NCI-H1694 treated with DMSO at 0.1 percent for 48 hours (cell line): ENCODE measurements around the gene PRKCH.
"Not testable (repeated sequence)": the region's sequence is repeated elsewhere in the genome, so short reads cannot be mapped to it uniquely, and the experiment has no call there.

Experiments used
- DNase-seq: peaks from one replicate; lab custom pipeline; 2025; lab: John Stamatoyannopoulos, UW

The PRKCH gene

GRCh38 chr14:61308198-61308597 lies 13.2 kb upstream of the PRKCH start:
- DNase-seq, result no peak

- not testable (repeated sequence) for DNase-seq
Measured at GRCh38 chr14:61308701-61309100, 12.7 kb upstream of the PRKCH start.

DNA sequence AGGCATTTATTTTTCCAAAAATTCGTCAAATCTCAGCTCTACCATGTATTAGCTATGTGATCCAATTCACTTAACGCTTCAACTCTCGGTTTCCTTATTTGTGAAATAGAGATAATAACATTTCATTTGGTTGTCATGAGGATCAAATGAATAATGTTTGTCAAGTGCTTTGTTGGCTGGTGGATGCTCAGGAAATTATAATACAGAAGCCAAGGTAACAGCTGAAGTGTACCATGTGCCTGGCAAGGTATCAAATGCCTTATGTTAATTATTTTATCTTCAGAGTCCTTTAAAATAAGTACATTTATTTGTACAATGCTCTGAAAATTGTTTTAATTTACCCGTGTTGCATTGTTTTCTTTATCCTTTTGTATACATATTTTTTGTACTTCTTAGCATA lies 6.1 kb upstream of the PRKCH start:
- peak; percentile 33 for DNase-seq

DNA sequence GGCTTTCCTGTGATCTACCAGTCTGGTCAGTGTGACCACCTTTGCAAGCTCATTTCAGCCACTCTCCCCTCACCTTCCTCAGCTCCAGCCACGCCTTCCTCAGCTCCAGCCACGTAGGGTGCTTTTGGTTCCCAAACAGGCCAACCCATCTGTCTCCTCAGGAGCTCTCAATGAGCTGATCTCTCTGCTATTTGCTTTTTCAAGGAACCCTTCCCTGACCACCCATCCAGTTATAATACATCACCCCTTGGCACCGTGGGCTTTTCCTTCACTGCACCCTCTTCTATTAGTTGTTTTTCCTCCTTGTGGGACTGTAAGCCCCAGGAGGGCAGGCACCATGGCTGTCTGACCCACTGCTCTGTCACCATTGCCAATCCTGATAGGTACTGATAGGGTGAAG lies 2.3 kb upstream of the PRKCH start:
- no peak for DNase-seq

GRCh38 chr14:61319706-61320105 lies 1.7 kb upstream of the PRKCH start:
- DNase-seq, result no peak

GRCh38 chr14:61320170-61320569 lies 1.2 kb upstream of the PRKCH start:
- not testable (repeated sequence) for DNase-seq

GRCh38 chr14:61320806-61321384 lies 484 bp upstream of the PRKCH start:
- DNase-seq, result no peak

- DNase-seq, result no peak
Measured at GRCh38 chr14:61322011-61322798, 826 bp downstream of the PRKCH start.

GRCh38 chr14:61322799-61323290 lies 1.5 kb downstream of the PRKCH start:
- peak; percentile 10 for DNase-seq

- no peak for DNase-seq
Measured at GRCh38 chr14:61323970-61324369, 2.6 kb downstream of the PRKCH start.

DNA sequence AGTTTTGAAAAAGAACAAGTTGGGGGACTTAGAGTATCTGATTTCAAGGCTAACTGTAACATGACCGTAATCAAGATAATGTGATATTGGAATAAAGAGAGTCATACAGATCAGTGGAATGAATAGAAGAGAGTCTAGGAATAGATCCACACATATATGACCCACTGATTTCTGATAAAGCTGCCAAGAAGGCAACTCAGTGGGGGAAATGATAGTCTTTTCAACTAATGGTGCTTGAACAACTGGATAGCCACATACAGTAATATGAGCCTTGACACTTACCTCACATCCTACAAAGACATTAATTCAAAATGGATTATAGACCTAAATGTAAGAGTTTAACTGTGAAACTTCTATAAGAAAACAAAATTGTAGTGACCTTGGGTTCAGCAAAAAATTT lies 3.8 kb downstream of the PRKCH start:
- DNase-seq, result no peak

DNA sequence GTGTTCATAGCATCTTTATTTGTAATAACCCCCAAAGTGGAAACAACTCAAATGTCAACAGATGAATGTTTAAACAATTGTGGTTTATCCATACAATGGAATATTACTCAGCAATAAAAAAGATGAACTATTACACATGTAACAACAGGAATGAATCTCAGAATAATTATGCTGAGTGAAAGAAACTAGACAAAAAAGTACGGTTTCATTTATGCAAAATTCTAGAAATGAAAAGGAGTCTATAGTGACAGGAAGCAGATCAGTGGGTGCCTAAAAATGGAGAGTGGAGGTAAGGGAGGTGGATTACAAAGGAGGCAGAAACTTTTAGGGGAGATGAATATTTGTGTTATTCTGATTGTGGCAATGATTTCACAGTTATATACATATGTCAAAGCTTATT lies 4.8 kb downstream of the PRKCH start:
- no peak for DNase-seq

DNA sequence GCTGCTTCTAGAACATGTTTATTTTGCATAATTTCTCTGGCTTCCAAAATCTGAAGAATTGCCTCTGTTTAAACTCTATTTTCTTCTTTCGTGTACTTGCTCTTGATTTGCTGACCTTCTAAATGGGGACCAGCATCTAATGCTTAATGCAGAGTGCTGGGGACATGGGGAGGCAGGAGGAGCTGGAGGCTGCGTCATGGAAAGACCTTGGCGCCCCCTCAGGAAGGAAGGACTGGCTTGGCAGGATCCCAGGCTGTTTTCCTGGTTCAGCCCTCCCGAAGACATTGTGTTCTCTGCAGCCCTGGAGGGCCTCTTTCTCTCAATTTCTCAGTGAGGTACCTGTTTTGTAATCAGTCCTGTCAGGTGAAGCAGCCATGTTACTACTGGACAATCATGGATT lies 5.5 kb downstream of the PRKCH start:
- no peak for DNase-seq

DNA sequence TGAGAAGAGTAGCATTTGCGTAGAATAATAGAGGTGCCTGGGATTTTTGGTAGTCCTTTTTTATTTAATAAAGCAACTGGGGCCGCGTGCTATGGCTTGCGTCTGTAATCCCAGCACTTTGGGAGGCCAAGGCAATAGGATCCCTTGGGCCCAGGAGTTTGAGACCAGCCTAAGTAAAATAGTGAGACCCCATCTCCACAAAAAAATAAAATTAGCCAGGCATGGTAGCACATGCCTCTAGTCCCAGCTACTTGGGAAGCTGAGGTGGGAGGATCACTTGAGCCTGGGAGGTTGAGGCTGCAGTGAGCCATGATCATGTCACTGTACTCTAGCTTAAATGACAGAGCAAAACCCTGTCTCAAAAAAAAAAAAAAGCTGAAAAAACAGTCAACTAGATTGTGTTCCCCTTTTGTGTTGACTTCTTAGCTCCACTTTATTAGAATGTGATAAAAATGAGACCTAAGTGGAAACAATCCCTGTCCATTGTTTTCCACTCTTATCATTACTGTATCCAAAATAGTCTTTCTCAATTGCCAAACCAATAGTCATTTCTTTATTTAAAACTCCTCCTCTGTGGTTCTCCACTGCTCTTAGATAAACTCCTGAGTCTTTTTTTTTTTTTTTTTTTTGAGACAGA lies 7.4 kb downstream of the PRKCH start:
- no peak for DNase-seq

DNA sequence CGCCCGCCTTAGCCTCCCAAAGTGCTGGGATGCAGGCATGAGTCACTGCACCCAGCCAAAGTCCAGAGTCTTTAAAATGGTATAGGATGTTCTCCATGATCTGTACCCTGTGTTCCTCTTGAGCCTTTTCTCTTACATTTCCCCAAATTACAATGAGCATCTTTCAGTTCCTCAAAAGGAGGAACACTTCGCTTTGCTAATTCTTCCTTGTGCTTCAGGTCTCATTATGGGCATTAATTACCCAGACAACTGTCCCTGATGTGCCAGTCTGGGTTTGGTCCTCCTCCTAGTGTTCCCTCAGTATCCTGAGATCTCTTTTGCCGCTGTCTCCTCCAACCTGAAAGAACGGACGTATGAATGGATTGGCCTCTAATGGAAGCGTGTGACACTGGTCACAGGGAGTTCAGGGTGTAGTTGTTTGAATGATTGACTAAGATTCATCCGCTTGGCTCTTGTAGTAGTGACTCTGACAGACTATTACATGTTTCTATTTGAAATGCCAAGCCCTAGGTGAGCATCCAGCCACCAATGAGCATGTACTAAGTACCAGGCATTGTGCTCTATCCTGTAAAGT lies 8.2 kb downstream of the PRKCH start:
- no peak for DNase-seq

DNA sequence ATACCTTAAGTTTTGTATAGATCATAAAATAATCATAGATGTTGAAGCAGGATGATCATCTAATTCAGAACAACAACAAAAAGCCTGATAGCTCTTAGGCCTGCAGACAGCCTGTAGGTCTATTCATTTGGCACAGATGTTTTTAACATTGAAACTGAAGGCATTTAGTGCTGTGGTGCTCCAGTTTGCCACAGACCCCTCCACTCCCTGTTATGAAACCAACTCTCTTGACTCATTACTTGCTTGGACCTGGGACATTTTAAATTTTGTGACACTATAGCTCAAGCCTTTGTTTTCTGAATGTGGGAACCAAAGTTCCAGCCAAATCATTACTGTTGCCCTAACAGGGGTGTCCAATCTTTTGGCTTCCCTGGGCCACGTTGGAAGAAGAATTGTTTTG lies 9.1 kb downstream of the PRKCH start:
- DNase-seq, result no peak

DNA sequence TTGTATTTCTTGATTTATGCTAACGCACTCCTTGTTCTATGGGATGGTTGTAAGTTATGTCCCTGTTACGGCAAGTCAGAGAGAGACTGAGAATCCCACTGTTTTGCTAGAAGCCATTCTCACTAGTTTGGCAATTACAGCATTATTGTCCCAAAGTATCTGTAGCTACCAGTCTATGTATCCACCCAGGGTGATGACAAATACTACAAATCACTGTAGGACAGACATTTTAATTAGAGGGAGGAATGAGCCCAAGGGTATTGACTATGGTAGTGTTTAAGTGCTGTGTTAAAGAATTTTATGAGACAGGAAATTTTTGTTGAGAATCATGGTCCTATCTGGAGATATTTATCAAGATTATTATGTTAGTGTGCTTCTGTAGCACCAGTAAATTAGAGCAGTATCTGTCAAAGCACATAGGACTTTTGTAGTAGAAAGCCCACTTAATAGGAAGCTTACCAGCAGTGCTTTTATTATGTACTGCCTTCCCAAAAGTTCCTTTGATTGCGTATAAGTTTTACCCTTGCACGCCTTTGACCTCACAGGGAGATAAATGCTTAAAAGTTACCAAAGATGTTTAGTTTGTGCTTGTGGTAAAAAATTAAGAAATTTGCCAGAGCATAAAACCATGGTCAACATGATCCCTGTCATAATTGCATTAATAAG lies 10.7 kb downstream of the PRKCH start:
- DNase-seq, result no peak

GRCh38 chr14:61332658-61333029 lies 11.3 kb downstream of the PRKCH start:
- DNase-seq, result no peak

DNA sequence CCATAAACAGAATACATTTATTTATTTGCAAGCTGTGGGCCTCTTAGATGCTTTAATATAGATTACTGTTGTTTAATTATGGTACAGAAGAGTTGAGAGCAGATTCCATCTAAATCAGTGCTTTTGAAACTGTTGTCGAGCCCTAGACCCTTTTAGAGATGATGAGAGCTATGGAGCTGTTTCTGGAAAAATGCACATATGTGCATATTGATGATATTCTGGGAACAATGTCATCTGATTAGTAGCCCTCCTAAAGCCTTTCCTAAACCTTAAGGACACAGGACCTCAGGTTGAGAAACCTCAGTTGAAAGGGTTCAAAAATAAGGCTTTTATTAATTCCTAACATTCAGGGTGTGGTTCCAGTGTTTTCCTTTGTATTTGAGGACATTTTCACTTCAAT lies 11.7 kb downstream of the PRKCH start:
- no peak for DNase-seq

- no peak for DNase-seq
Measured at GRCh38 chr14:61334197-61334701, 12.9 kb downstream of the PRKCH start.

DNA sequence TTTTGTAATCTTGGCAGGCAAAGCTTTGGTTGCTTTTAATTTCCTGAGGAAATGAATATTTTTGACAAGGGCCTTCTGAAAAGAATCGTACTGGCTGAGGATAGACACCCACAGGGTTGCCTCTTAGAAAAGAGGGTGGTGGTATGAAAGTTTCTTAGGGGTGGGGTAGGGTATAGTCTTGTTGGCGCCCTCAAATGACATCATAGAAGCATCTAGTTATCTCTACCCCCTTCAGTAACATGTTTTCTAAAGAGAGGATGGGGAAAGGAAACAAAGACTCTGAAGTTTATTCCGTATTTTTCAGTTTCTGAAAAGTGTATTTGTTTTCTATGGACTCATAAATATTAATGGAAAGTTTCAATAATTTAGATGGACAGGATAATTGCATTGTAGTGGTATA lies 13.7 kb downstream of the PRKCH start:
- DNase-seq, result no peak

DNA sequence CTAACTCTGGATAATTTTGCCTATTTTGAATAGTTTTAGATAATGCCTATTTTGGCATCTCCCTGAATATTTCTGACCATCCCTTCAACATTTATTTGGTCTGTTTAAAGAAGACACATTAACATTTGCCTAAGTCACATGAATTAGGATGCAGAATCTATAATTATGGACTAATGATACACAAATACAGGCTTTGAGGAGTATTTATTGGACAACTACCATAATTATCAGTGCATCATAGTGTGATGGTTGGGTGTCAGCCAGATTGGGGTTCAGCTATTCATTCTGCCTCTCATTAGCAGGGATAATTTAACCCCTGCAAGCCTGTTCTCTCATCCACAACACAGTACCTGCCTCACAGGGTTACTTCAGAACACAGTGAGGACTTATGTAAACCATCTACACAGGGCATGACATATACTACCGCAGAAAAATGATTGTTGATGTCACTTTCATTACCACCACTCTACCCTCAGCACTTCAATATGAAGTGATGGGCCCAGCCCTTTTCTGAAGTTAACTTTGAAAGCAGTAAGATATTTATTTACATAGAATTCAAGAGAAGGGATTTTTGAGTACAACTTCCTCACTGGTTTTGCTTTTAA lies 14.4 kb downstream of the PRKCH start:
- DNase-seq, result no peak
